Measurements from ENCODE around the gene DCAF11.

DNA sequence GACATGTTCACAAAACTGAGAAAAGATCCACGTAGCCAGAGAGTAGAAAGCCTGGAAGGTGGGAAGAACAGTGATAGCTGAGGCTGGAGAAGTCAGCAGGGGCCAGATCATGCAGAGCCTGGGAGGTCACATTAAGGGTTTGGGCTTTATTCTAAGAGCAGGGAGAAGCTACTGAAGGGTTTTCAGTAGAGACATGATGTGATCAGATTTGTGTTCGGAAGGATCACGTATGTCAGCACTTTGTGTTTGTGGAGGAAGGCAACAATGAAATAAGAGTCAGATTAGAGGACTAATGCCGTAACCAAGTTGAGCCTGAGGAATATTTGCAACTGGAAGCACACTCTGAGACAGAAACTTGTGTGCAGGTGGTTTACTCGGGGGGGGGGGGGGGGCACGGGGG, 24.7 kb upstream of the DCAF11 start:
- TF ChIP-seq EZH2phosphoT487 (IDR thresholded peaks at IDR 0.05; ENCODE audit: insufficient read depth, low read depth), result no peak
- TF ChIP-seq EZH2 (IDR thresholded peaks at IDR 0.05; ENCODE audit: insufficient read depth, poor library complexity, severe bottlenecking), result no peak

All from GM23248 (cell line).